Globus pallidus (tissue), 1 donor: ENCODE measurements around the gene GPAT3.
A peak's percentile ranks its signal among the peaks of the same experiment; 100 is the strongest.
"Not testable (repeated sequence)": the region's sequence is repeated elsewhere in the genome, so short reads cannot be mapped to it uniquely, and the experiment has no call there.

Source experiments
- DNase-seq: peaks from one replicate; pipeline ENCODE4 v3.0.0-alpha.2; 2015; ENCODE audit warnings: low spot score

Gene GPAT3

GRCh38 chr4:83535520-83536361 lies at the start of gene GPAT3:
TSS of gene GPAT3 (plus strand) at chr4:83536108. CDS start at chr4:83536623, 515 bp downstream.
- DNase-seq = no peak

GRCh38 chr4:83486457-83487129 lies 49.3 kb upstream of the GPAT3 start:
- no peak for DNase-seq

- DNase-seq = no peak
Measured at GRCh38 chr4:83489711-83490326, 46.1 kb upstream of the GPAT3 start.

- no peak for DNase-seq
Measured at GRCh38 chr4:83490876-83491450, 44.9 kb upstream of the GPAT3 start.

- DNase-seq = not testable (repeated sequence)
Measured at GRCh38 chr4:83496085-83496917, 39.6 kb upstream of the GPAT3 start.

GRCh38 chr4:83498187-83498586 lies 37.7 kb upstream of the GPAT3 start:
- no peak for DNase-seq

GRCh38 chr4:83501671-83502070 lies 34.2 kb upstream of the GPAT3 start:
- DNase-seq = not testable (repeated sequence)

GRCh38 chr4:83503974-83504373 lies 31.9 kb upstream of the GPAT3 start:
- no peak for DNase-seq

- no peak for DNase-seq
Measured at GRCh38 chr4:83504503-83504902, 31.4 kb upstream of the GPAT3 start.

GRCh38 chr4:83504996-83505395 lies 30.9 kb upstream of the GPAT3 start:
- DNase-seq = no peak

- DNase-seq = peak; percentile 11
Measured at GRCh38 chr4:83509156-83509585, 26.7 kb upstream of the GPAT3 start.

GRCh38 chr4:83510442-83510841 lies 25.5 kb upstream of the GPAT3 start:
- DNase-seq = no peak

- DNase-seq = no peak
Measured at GRCh38 chr4:83516042-83516772, 19.7 kb upstream of the GPAT3 start.

- no peak for DNase-seq
Measured at GRCh38 chr4:83522239-83522638, 13.7 kb upstream of the GPAT3 start.

- DNase-seq = no peak
Measured at GRCh38 chr4:83527671-83528070, 8.2 kb upstream of the GPAT3 start.

GRCh38 chr4:83536362-83537272 lies 709 bp downstream of the GPAT3 start:
- DNase-seq = no peak

- no peak for DNase-seq
Measured at GRCh38 chr4:83542225-83542624, 6.3 kb downstream of the GPAT3 start.

GRCh38 chr4:83546786-83547185 lies 10.9 kb downstream of the GPAT3 start:
- DNase-seq = no peak

GRCh38 chr4:83548151-83548905 lies 12.4 kb downstream of the GPAT3 start:
- no peak for DNase-seq
